ENCODE measurements around the gene PLPP3. TPM values are rescaled to one million over a fixed set of nuclear protein-coding genes. Genes with fewer than 3 reads are reported as not detected.

Gene PLPP3
- total and polyA plus RNA-seq, 2 of the 8 experiments (the other 6 are each of a cell fraction or from before 2014, with no cell fraction given) = 33.2 to 42.0 TPM

- Histone ChIP-seq H2BK5ac (ENCODE audit: low read depth, low read length) (no peak overlapping the region; the same call in 1 of the 2 replicates), H2BK12ac (ENCODE audit: low read depth, low read length) (no peak overlapping the region), H3K79me2 (ENCODE audit: control insufficient read depth in 1 of 2, insufficient read depth in 2 of 2, low read length in 2 of 2) (peaks cover 2 to 57% of the 10 kb centered on the region in 2 experiments; a peak in 3 of 4 replicates), H3K4ac (replicated peaks; ENCODE audit: insufficient read length, low read depth, low read length) (no peak overlapping the region), H4K5ac (ENCODE audit: insufficient read length, low read depth, low read length) (no peak overlapping the region), H3K9me3 (ENCODE audit: insufficient read depth in 2 of 2, low read depth in 1 of 2, low read length in 1 of 2) (no peaks in the 10 kb centered on the region), H3K79me1 (ENCODE audit: low read depth, low read length) (peaks cover 12% of the 10 kb centered on the region), H4K91ac (replicated peaks; ENCODE audit: insufficient read length, low read length) (no peak overlapping the region), H4K20me1 (replicated peaks in 1 of 2; ENCODE audit: control insufficient read depth in 1 of 2, insufficient read depth in 2 of 2, low read length in 2 of 2) (peaks cover 6 to 9% of the 10 kb centered on the region in 2 experiments), H3K36me3 (ENCODE audit: control insufficient read depth in 2 of 4, insufficient read depth in 4 of 4, low read length in 3 of 4) (peaks cover 22 to 91% (median 51%) of the 10 kb centered on the region in 4 experiments), H3K9ac (replicated peaks in 1 of 4; ENCODE audit: extremely low read depth in 1 of 4, low read depth in 3 of 4, low read length in 3 of 4) (no peak overlapping the region), H2AFZ (ENCODE audit: low read length) (no peak overlapping the region), H4K8ac (ENCODE audit: extremely low read depth, insufficient read depth, low read length) (no peak overlapping the region), H3K56ac (replicated peaks; ENCODE audit: insufficient read length, low read depth, low read length) (no peak overlapping the region), H2BK15ac (ENCODE audit: low read length) (no peak overlapping the region), H3K4me3 (ENCODE audit: extremely low read depth in 1 of 4, insufficient read depth in 2 of 4, low read depth in 3 of 4, low read length in 4 of 4) (no peak overlapping the region), H3K18ac (ENCODE audit: extremely low read depth, low read length) (0 out of 2 replicates have a peak overlapping the region, but pooled peaks have one; percentile 21), H2BK20ac (ENCODE audit: low read length) (no peak overlapping the region), H3K4me2 (ENCODE audit: insufficient read depth in 1 of 2, low read depth in 2 of 2, low read length in 2 of 2) (no peak overlapping the region), H2AK5ac (ENCODE audit: low read depth, low read length) (no peak overlapping the region), H3K4me1 (replicated peaks in 1 of 4; ENCODE audit: control insufficient read depth in 3 of 4, insufficient read depth in 4 of 4, low read length in 3 of 4) (peaks cover 4 to 21% (median 17%) of the 10 kb centered on the region in 4 experiments), H3K27ac (ENCODE audit: low read depth, low read length) (no peak overlapping the region; the same call in 1 of the 2 replicates), H2BK120ac (replicated peaks; ENCODE audit: low read depth, low read length) (no peak overlapping the region), H3K23ac (ENCODE audit: insufficient read length) (no peak overlapping the region), H3K27me3 (replicated peaks in 1 of 4; ENCODE audit: control insufficient read depth in 3 of 4, extremely low read depth in 1 of 4, insufficient read depth in 3 of 4, low read length in 3 of 4) (no peaks in the 10 kb centered on the region), H3K23me2 (ENCODE audit: low read depth, low read length) (no peaks in the 10 kb centered on the region), H3K14ac (ENCODE audit: insufficient read length) (no peak overlapping the region)
- ChIA-PET CTCF (ENCODE audit: partially characterized antibody) (interaction anchor here (1.0 to 1.4 kb wide), 3 partner anchors 12 to 76 kb away, joined by 3 to 5 read pairs (median 3); partner anchors contain the start of gene PLPP3), POLR2A (ENCODE audit: partially characterized antibody) (interaction anchor here (1.4 kb wide), 2 partner anchors 9 to 68 kb away, joined by 3 to 5 read pairs; partner anchors contain the start of gene PLPP3)
- FAIRE-seq (no peak), DNase-seq (ENCODE audit: low read depth in 1 of 2, low spot score in 2 of 2) (no peak)
- TF ChIP-seq CEBPB (IDR thresholded peaks at IDR 0.05; ENCODE audit: low read depth, low read length) (no peak), RAD21 (IDR thresholded peaks at IDR 0.05 in 1 of 2, conservative IDR thresholded peaks at IDR 0.05 in 1 of 2; ENCODE audit: low read depth in 2 of 2, low read length in 2 of 2) (no peak), CBX5 (IDR thresholded peaks at IDR 0.05; ENCODE audit: low read depth, low read length) (no peak), RXRA (IDR thresholded peaks at IDR 0.05; ENCODE audit: insufficient read depth, low read depth, low read length) (no peak), GTF2F1 (IDR thresholded peaks at IDR 0.05; ENCODE audit: borderline replicate concordance, low read depth, low read length) (no peak)
- 91% methylated on average over 6 of the region's 6 CpGs; no CpG with 5 or more reads in 1 of the 2 experiments for WGBS, 2 experiments (ENCODE audit: extremely low coverage in 1 of 2, insufficient coverage in 1 of 2, insufficient read length in 1 of 2, insufficient replicate concordance in 2 of 2, low coverage in 1 of 2, low lambda C conversion rate in 2 of 2, missing lambda C conversion rate in 1 of 2)
Measured at GRCh38 chr1:56511364-56511763, 68.0 kb downstream of the PLPP3 start.

Data from H1 (cell line).